COLO668 (cell line): ENCODE data around the gene GSDMA.
A peak's percentile ranks its signal among the peaks of the same experiment; 100 is the strongest.

Experiments
- DNase-seq: peaks from one replicate; lab custom pipeline; 2025; ENCODE audit not compliant: unreplicated experiment; lab: John Stamatoyannopoulos, UW

GSDMA gene

DNA sequence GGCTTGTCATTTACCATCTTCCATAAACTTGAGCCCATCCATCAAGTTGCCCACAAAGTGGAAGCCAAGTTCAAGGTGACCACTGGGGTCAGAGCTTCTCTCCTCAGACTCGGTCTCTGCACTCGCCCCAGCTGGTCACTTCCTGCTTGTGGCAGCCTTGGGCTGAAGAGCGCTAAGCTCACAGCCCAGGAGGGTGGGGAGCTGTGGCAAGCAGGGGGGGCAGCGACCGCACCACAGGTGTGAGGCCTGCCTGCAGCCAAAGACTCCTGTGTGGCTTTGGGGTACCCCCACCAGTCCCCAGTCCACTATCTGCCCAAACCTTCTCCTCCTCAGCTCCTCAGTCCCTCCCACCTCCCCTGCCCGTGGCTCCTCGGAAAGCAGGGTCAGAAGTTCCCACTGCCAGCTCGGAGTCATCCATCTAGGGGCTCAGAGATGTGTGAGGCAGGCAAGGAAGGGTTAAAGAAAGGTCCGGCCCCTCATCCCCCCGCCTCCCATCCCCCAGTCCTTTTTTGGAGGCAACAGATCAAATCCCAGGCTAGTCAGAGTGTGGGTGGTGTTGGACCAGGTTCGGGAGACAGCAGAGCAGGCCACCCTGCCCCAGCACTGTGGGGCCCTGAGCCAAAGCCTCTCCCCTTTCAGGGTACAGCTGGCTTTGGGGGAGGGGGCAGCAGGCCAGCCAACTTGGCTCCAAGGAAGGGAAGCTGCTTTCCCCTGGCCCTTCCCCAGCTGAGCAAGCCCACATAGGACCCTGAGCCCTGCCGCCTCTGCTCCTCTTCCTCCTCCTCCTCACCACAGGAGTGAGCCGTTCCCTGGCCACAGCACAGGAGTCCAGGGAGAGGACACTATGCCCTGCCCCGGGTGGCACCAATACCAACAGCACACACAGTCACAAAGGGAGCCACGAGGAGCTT is 55.7 kb downstream of the GSDMA start:
- DNase-seq = no peak

- no peak for DNase-seq
Observed at GRCh38 chr17:40019140-40019991, 56.6 kb downstream of the GSDMA start.

GRCh38 chr17:40020146-40020545 is 57.3 kb downstream of the GSDMA start:
- DNase-seq = no peak

DNA sequence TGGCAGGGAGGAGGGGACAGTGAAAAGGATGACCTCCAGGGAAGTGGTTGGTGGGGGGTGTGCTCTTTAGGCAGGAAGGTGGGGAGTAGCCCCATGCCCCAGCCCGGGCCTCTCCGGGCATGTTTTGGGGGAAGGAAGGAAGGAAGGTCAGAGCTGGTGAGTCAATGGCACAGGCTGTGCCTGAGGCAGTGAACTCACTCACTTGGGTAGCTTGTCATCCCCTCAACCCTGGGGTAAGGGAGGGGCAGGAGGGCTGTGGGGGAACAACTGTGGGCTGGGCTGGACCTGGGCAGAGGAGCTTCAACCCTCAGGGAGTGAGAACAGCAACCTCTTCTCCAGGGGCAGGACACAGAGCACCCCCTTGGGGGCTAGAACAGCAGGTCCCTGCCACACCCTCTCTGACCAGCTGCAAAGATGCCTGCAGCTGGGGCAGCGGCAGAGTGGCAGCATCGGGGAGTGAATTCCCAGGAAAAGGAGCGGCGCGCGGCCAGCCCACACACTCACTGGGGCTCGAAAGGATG is 58.7 kb downstream of the GSDMA start:
- DNase-seq = no peak

- DNase-seq = no peak
Observed at GRCh38 chr17:40022497-40022896, 59.7 kb downstream of the GSDMA start.

DNA sequence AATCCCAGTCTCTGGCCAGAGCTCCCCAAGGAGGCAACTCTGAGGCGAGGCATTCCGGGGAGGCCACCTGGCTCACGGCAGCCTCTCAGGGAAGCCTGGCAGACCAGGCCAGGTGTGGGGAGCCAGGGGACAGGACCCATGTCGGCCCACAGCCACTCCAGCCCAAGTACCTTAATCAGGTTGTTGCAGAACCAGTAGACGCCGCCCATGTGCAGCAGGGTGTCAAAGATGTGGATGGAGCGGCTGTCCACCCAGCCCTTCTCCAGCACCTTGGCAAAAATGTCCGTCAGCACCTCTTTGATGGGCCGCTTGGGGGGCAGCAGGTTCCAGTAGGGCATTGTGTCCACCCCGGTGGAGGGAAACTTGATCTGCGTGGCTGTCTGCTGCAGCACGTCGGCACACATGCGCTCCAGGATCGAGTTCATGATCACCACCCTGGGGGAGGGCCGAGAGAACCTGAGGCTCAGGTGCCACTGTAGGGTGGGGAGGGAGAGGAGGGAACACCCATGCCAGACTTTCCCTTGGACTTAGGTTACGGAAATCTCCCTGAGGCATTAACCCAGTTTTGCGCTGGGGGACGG is 60.2 kb downstream of the GSDMA start:
- peak; percentile 51 for DNase-seq

DNA sequence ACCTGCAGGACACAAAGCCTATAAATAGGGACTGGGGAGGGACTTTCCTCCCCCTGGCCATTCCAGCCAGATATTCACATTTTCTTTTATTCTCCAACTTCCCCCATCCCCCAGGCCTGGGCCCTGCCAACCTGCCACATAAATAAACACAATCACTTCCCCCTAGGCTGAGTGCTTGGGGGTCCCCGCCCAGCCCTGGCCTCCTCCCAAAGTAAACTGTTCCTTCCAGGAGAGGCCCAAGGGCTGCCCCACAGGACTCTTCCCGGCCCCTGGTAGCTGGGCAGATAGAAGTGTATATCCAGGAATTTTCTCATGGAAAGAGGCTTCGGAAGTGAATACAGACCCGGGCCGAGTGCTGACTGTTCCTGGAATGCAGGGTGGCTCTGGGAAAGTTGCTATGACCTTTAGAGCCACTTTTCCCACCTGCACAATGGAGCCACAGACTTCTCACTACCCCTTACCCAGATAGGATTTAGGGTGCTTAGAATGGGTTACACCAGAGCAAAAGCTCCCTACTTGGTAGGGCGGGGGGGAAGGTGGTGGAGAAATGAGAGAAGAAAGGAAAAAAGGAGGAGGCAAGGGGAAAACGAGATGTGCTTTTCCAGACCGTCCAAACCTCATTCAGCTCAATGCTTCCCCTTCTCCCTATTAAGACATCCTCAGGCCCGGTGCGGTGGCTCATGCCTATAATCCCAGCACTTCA is 60.9 kb downstream of the GSDMA start:
- peak; percentile 44 for DNase-seq

GRCh38 chr17:40024901-40025300 is 62.1 kb downstream of the GSDMA start:
- no peak for DNase-seq

DNA sequence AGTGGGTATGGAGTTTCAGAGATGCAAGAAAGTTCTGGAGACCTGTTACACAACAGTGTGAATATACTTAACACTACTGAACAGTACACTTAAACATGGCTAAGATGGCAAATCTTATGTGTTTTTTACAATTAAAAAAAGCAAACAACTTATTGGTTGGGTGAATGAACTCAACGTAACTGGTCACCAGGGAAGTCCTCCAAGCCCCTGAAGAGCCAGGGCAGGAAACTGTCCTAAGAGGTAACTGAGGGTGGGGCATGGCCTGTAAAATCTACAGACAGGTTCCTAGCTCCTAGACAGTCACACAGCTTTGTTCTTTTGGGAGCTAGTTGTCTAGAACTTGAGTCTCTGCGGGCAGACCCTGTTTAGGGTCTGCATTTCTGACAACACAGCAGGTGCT is 62.8 kb downstream of the GSDMA start:
- DNase-seq = no peak

DNA sequence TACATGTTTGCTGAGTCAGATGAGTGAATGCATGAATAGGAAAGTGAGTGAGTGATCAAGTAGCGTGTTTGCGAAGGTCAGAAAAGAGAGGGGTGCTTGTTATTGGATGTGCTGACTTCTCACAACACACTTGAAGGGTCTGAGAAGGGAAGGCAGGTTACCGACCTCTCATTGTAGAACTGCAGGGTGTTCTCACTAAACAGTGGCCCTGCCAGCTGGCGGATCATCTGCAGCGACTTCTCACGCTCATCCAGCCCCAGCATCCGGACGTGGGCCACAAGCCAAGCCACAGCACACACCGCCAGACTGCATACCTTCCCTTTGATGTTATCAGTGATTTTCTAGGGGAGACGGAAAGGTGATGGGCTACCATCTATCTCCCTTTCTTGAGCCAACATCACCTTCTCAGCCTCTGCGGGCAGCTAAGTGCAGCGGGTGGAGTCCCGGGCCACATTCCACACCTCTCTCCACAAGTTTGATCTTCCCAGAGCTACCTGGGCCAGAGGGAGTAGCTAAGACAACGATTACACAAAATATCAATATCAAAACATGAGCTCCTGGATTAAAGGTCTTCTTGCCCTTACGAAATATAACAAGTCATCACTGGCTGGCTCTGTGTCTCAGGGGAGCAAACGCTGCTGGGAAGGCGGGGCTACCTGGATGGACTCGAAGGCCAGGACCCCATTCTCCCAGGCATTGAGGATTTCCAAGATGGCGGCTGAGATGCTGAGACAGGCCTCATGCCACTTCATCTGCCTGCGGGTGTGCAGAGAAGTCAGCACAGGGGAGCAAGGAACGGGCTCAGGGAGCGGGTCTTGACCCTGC is 63.4 kb downstream of the GSDMA start:
- no peak for DNase-seq

- peak; percentile 71 for DNase-seq
Observed at GRCh38 chr17:40026816-40027613, 64.2 kb downstream of the GSDMA start.
